Gastrocnemius medialis (tissue), 4 donors: ENCODE measurements around the gene DTNB. TPM values are rescaled to one million over a fixed set of nuclear protein-coding genes. Genes with fewer than 3 reads are reported as not detected.

ENCODE experiments used
- ATAC-seq, 2 donors: fragments of 150-250 bp; one replicate each; pipeline ENCODE4 v1.9.1; 2016
- DNase-seq, 2 donors: peaks; one replicate each; pipeline ENCODE4 v3.0.0-alpha.2; 2019
- H3K27ac ChIP-seq, 4 donors: fragments of 200-600 bp; sonication (generic); 1 replicate in 1 of 4; 2 replicates in 3 of 4; pipeline ENCODE4 v1.5.1; 2016 to 2018; ENCODE audit warnings: mild to moderate bottlenecking in 2 of 4, moderate library complexity in 1 of 4
- H3K27me3 ChIP-seq, 3 donors: fragments of 200-600 bp; sonication (generic) in 2 of 3; 1 replicate in 1 of 3; 2 replicates in 2 of 3; pipeline versions ENCODE4 v1.5.1 to v1.6.0; 2016 to 2019; ENCODE audit warnings: mild to moderate bottlenecking in 1 of 3, moderate library complexity in 1 of 3
- H3K36me3 ChIP-seq, 2 donors: fragments of 200-600 bp; sonication (generic) in 1 of 2; one replicate each; pipeline ENCODE4 v1.5.1; 2017 to 2018
- H3K4me1 ChIP-seq, 2 donors: fragments of 200-600 bp; sonication (generic) in 1 of 2; one replicate each; pipeline ENCODE4 v1.5.1; 2016 to 2017; ENCODE audit warnings: mild to moderate bottlenecking in 2 of 2
- H3K4me3 ChIP-seq, 4 donors: fragments of 200-600 bp; sonication (generic) in 3 of 4; 1 replicate in 1 of 4; 2 replicates in 3 of 4; pipeline ENCODE4 v1.5.1; 2016 to 2019; ENCODE audit warnings: mild to moderate bottlenecking in 2 of 4
- H3K9me3 ChIP-seq, 3 donors: fragments of 200-600 bp; sonication (generic) in 2 of 3; 1 replicate in 1 of 3; 2 replicates in 2 of 3; pipeline ENCODE4 v1.5.1; 2016 to 2019
- POLR2A ChIP-seq, 2 donors: fragments of 450-650 bp; IDR thresholded peaks; one replicate each; pipeline ENCODE4 v1.6.1; 2017; ENCODE audit warnings: antibody characterized with exemption in 2 of 2, mild to moderate bottlenecking in 2 of 2, moderate library complexity in 2 of 2
- in situ Hi-C, 4 donors: fragments of 200-750 bp; cut with MboI; loops; one replicate each; pipeline versions ENCODE4 v1.15.0 to v1.8.0; 2017; ENCODE audit warnings: low sequenced_read_pairs in 4 of 4
- intact Hi-C: fragments of 100-400 bp; cut with DNase I; formaldehyde crosslinking; loops from one replicate; pipeline ENCODE4 v1.15.1; 2023; ENCODE audit warnings: low total_unique reads
- total RNA-seq, 4 donors: library from RNA; depleted of rRNA; stranded (reverse); fragments of >200 nt; gene quantifications; one replicate each; pipeline versions ENCODE4 v1.1.0 to v1.2.3, GENCODE V29; 2016
- TF ChIP-seq, protein P1 (sequence below), 5 experiments: fragments of 450-650 bp in 3 of 5; fragments of 200-600 bp in 2 of 5; sonication (generic) in 2 of 5; IDR thresholded peaks in 4 of 5; conservative IDR thresholded peaks in 1 of 5; 1 replicate in 4 of 5; 2 replicates in 1 of 5; pipeline ENCODE4 v1.5.1; 2016 to 2019; ENCODE audit warnings: antibody characterized with exemption in 5 of 5, mild to moderate bottlenecking in 3 of 5, moderate library complexity in 3 of 5

DTNB gene
- total RNA-seq, 4 donors from 2014 or later: 1.0 to 6.6 (median 4.1) TPM

DNA sequence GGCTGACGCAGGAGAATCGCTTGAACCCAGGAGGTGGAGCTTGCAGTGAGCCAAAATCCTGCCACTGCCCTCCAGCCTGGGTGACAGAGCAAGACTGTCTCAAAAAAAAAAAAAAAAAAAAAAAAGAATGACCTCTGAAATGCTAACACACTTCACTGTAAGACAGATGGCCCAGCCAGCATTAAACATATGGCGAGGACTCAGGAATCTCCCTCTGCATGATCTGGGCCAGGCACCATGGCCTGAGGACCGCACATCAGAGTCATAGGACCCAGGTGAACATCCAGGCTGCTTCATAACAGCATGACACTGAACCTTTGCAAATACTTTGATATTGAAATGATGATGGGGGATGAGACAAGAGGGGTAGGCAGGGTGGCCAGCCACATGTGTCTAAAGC, 275.6 kb downstream of the DTNB start:
- intact Hi-C loops (no loop called here), in situ Hi-C loops (no loop called here)
- Histone ChIP-seq H3K4me1 (no peaks in the 10 kb centered on the region), H3K27ac (no peak overlapping the region), H3K9me3 (no peaks in the 10 kb centered on the region), H3K27me3 (no peaks in the 10 kb centered on the region), H3K4me3 (no peak overlapping the region), H3K36me3 (no peaks in the 10 kb centered on the region)
- TF ChIP-seq POLR2A (IDR thresholded peaks at IDR 0.05): no peak
- TF ChIP-seq, protein P1, sequence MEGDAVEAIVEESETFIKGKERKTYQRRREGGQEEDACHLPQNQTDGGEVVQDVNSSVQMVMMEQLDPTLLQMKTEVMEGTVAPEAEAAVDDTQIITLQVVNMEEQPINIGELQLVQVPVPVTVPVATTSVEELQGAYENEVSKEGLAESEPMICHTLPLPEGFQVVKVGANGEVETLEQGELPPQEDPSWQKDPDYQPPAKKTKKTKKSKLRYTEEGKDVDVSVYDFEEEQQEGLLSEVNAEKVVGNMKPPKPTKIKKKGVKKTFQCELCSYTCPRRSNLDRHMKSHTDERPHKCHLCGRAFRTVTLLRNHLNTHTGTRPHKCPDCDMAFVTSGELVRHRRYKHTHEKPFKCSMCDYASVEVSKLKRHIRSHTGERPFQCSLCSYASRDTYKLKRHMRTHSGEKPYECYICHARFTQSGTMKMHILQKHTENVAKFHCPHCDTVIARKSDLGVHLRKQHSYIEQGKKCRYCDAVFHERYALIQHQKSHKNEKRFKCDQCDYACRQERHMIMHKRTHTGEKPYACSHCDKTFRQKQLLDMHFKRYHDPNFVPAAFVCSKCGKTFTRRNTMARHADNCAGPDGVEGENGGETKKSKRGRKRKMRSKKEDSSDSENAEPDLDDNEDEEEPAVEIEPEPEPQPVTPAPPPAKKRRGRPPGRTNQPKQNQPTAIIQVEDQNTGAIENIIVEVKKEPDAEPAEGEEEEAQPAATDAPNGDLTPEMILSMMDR (IDR thresholded peaks at IDR 0.05 in 4 of 5, conservative IDR thresholded peaks at IDR 0.05 in 1 of 5): no peak
- ATAC-seq: no peak
- no peak for DNase-seq

DNA sequence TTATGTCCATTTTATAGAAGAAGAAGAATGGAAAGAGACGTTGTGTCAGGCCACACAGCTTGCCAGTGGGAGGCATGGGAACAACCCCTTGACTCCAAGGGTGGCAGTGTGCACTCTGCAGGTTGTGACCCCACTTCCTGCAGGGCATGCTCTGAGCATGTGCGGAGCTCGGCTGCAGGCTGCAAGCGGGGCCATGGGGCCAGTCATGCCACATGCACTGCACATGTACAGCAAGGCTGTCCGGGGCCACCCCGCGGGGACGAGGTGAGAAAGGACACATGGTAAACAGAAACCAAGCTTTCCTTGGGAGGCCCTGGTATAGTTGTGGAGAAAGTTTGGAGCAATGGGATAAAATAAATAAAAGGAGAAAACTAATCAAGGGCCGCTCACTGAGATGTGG, 284.2 kb downstream of the DTNB start:
- ATAC-seq (no peak), DNase-seq (no peak)
- intact Hi-C loops (no loop called here), in situ Hi-C loops (no loop called here)
- Histone ChIP-seq H3K9me3 (no peaks in the 10 kb centered on the region), H3K4me3 (no peak overlapping the region), H3K27ac (no peak overlapping the region), H3K36me3 (no peaks in the 10 kb centered on the region), H3K27me3 (no peaks in the 10 kb centered on the region), H3K4me1 (no peaks in the 10 kb centered on the region)
- TF ChIP-seq POLR2A (IDR thresholded peaks at IDR 0.05): no peak
- TF ChIP-seq, protein P1 (IDR thresholded peaks at IDR 0.05 in 4 of 5, conservative IDR thresholded peaks at IDR 0.05 in 1 of 5): no peak

DNA sequence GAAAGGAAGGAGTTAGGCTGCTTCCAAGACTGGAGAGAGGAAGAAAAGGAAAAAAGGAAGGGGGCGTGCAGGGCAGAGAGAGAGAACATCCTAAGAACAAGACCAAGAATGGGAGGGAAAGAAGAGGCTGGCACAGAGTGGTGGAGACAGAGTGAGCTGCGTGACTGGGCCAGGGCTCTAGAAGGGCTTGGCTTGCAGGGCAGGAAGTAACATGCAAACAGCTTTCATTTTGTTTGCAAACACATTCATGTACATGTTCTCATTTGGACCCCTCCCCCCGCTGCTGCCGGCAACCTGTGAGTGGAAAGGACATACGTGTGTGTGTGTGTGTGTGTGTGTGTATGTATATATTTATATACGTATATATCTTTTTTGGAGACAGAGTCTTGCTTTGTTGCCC, 284.9 kb downstream of the DTNB start:
- DNase-seq (no peak), ATAC-seq (no peak)
- Histone ChIP-seq H3K4me3 (no peak overlapping the region), H3K9me3 (no peaks in the 10 kb centered on the region), H3K4me1 (no peaks in the 10 kb centered on the region), H3K27ac (no peak overlapping the region), H3K36me3 (no peaks in the 10 kb centered on the region), H3K27me3 (no peaks in the 10 kb centered on the region)
- in situ Hi-C loops: no loop called here
- TF ChIP-seq POLR2A (IDR thresholded peaks at IDR 0.05): no peak
- TF ChIP-seq, protein P1 (IDR thresholded peaks at IDR 0.05 in 4 of 5, conservative IDR thresholded peaks at IDR 0.05 in 1 of 5): no peak
- intact Hi-C loops: no loop called here

DNA sequence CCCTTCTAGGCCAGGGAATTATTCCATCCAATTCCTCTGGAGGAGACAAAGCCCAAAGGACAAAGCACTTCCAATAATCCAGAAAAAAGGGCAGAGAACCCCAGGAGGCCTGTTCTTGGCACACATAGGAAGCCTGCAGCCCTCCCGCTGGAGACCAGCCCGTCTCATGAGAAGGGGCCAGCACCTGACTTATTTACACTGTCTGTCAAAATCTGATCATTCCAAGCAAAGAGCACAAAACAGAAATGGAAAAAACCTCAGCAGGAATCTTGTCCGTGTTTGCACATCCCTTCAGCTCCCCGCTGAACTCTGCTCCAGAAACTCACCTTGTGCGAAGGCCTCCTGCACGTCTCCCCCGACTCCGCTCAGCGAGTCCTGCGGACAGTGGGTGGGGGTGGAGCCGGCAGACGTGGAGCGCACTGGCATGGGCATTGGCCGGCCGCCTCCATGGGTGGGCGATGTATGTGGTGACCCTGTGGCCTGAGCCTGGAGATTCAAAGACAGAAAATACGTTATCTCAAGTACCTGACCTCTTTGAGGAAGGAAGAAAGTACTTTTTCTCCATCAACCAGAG, 285.4 kb downstream of the DTNB start:
- Histone ChIP-seq H3K4me3 (no peak overlapping the region), H3K4me1 (no peaks in the 10 kb centered on the region), H3K36me3 (no peaks in the 10 kb centered on the region), H3K9me3 (no peaks in the 10 kb centered on the region), H3K27ac (no peak overlapping the region), H3K27me3 (no peaks in the 10 kb centered on the region)
- TF ChIP-seq POLR2A (IDR thresholded peaks at IDR 0.05): no peak
- TF ChIP-seq, protein P1 (IDR thresholded peaks at IDR 0.05 in 4 of 5, conservative IDR thresholded peaks at IDR 0.05 in 1 of 5): no peak
- in situ Hi-C loops: no loop called here
- DNase-seq (no peak), ATAC-seq (no peak)
- intact Hi-C loops: no loop called here
